Activated CD4-positive, alpha-beta T cell treated with anti-CD3 and anti-CD28 coated beads, Interleukin-2, amount 10 ng/mL, durations not matched to agents 7 days and 5 days (primary cell): ENCODE measurements around the gene PER2. TPM values are rescaled to one million over a fixed set of nuclear protein-coding genes. Genes with fewer than 3 reads are reported as not detected.

Experiments
- CTCF ChIA-PET: fragments of 350-600 bp; sonication (Branson Sonifier 250); formaldehyde crosslinking; loops from one replicate; lab custom pipeline; 2021; ENCODE audit warnings: antibody characterized with exemption; lab: Charles Lee
- POLR2A ChIA-PET: fragments of 350-600 bp; sonication (Branson Sonifier 250); formaldehyde crosslinking; loops from one replicate; lab custom pipeline; 2021; ENCODE audit warnings: antibody characterized with exemption; lab: Charles Lee
- DNase-seq: peaks from one replicate; pipeline ENCODE4 v3.0.0-alpha.2; 2020
- H3K27ac Mint-ChIP-seq: one replicate; pipeline ENCODE4 v1.8.0; 2021; ENCODE audit warnings: mild to moderate bottlenecking, moderate library complexity, mixed read lengths
- H3K27me3 Mint-ChIP-seq: one replicate; pipeline ENCODE4 v1.8.0; 2021; ENCODE audit warnings: mixed read lengths
- H3K36me3 Mint-ChIP-seq: one replicate; pipeline ENCODE4 v1.8.0; 2021; ENCODE audit warnings: low read depth, mixed read lengths
- H3K4me1 Mint-ChIP-seq: one replicate; pipeline ENCODE4 v1.8.0; 2021; ENCODE audit warnings: mixed read lengths
- H3K4me3 Mint-ChIP-seq: one replicate; pipeline ENCODE4 v1.8.0; 2021; ENCODE audit warnings: mild to moderate bottlenecking, moderate library complexity, mixed read lengths
- H3K9me3 Mint-ChIP-seq: one replicate; pipeline ENCODE4 v1.8.0; 2021; ENCODE audit warnings: mixed read lengths
- total RNA-seq, 2 experiments: library from RNA; stranded (reverse); gene quantifications; one replicate each; pipeline ENCODE4 v1.2.3, GENCODE V29; 2021

PER2 gene
- total RNA-seq, 2 experiments from 2014 or later = 11.8 to 13.1 TPM

- no peak overlapping the region for H3K4me3 Mint-ChIP-seq
- POLR2A ChIA-PET = no interaction called here
- H3K4me1 Mint-ChIP-seq = peaks cover 29% of the 10 kb centered on the region
These were observed 2.5 kb upstream of the PER2 start for GRCh38 chr2:238290715-238291549.

GRCh38 chr2:238290091-238290509 lies 1.7 kb upstream of the PER2 start:
- DNase-seq = no peak
- Mint-ChIP-seq H3K4me3 (peak overlapping the region; percentile 88), H3K4me1 (peaks cover 29% of the 10 kb centered on the region), H3K9me3 (no peaks in the 10 kb centered on the region), H3K36me3 (no peaks in the 10 kb centered on the region), H3K27ac (peak overlapping the region; percentile 96), H3K27me3 (no peaks in the 10 kb centered on the region)
- ChIA-PET POLR2A (no interaction called here), CTCF (interaction anchor here (1.3 kb wide), 1 partner anchor 31 kb away, joined by 3 read pairs; no protein-coding TSS in a partner anchor)

More at GRCh38 chr2:238290715-238291549, 2.5 kb upstream of the PER2 start:
- CTCF ChIA-PET = interaction anchor here (0.8 to 1.2 kb wide), 3 partner anchors 27 to 778 kb away, joined by 3 read pairs; no protein-coding TSS in a partner anchor
- H3K27me3 Mint-ChIP-seq = no peaks in the 10 kb centered on the region
- DNase-seq = no peak
- no peaks in the 10 kb centered on the region for H3K9me3 Mint-ChIP-seq
- no peak overlapping the region for H3K27ac Mint-ChIP-seq
- H3K36me3 Mint-ChIP-seq = no peaks in the 10 kb centered on the region

- no peaks in the 10 kb centered on the region for H3K36me3 Mint-ChIP-seq
- no peaks in the 10 kb centered on the region for H3K9me3 Mint-ChIP-seq
- no peaks in the 10 kb centered on the region for H3K27me3 Mint-ChIP-seq
- H3K4me3 Mint-ChIP-seq = peak overlapping the region; percentile 88
- H3K27ac Mint-ChIP-seq = peak overlapping the region; percentile 96
- no peak for DNase-seq
- ChIA-PET CTCF (interaction anchor here (0.9 to 1.3 kb wide), 2 partner anchors 13 to 32 kb away, joined by 3 to 4 read pairs; no protein-coding TSS in a partner anchor), POLR2A (no interaction called here)
- H3K4me1 Mint-ChIP-seq = peaks cover 29% of the 10 kb centered on the region
These were observed 1.2 kb upstream of the PER2 start for GRCh38 chr2:238289574-238289973.

GRCh38 chr2:238288650-238289573 lies 502 bp upstream of the PER2 start:
- Mint-ChIP-seq H3K4me1 (peaks cover 29% of the 10 kb centered on the region), H3K36me3 (no peaks in the 10 kb centered on the region), H3K27me3 (no peaks in the 10 kb centered on the region), H3K9me3 (no peaks in the 10 kb centered on the region), H3K4me3 (peak overlapping the region; percentile 88), H3K27ac (peak overlapping the region; percentile 96)
- DNase-seq = peak; percentile 97
- CTCF ChIA-PET = interaction anchor here (0.9 to 1.3 kb wide), 3 partner anchors 13 to 33 kb away, joined by 3 to 4 read pairs (median 3); no protein-coding TSS in a partner anchor
- POLR2A ChIA-PET = no interaction called here

- Mint-ChIP-seq H3K9me3 (no peaks in the 10 kb centered on the region), H3K27ac (peak overlapping the region; percentile 82), H3K4me1 (peaks cover 29% of the 10 kb centered on the region), H3K36me3 (no peaks in the 10 kb centered on the region), H3K4me3 (peak overlapping the region; percentile 75), H3K27me3 (no peaks in the 10 kb centered on the region)
- ChIA-PET POLR2A (interaction anchor here (0.6 kb wide), 1 partner anchor 218 kb away, joined by 3 read pairs; no protein-coding TSS in a partner anchor), CTCF (interaction anchor here (4.2 kb wide), 1 partner anchor 12 kb away, joined by 15 read pairs; no protein-coding TSS in a partner anchor)
- DNase-seq = no peak
These were observed 1.2 kb downstream of the PER2 start for GRCh38 chr2:238286987-238287736.

GRCh38 chr2:238286551-238286950 lies 1.9 kb downstream of the PER2 start:
- H3K27ac Mint-ChIP-seq = no peak overlapping the region

GRCh38 chr2:238286095-238286494 lies 2.3 kb downstream of the PER2 start:
- POLR2A ChIA-PET = no interaction called here
- Mint-ChIP-seq H3K36me3 (no peaks in the 10 kb centered on the region), H3K4me3 (no peak overlapping the region), H3K27ac (no peak overlapping the region), H3K4me1 (peaks cover 29% of the 10 kb centered on the region), H3K27me3 (no peaks in the 10 kb centered on the region), H3K9me3 (no peaks in the 10 kb centered on the region)
- DNase-seq = no peak
- CTCF ChIA-PET = interaction anchor here (0.7 to 4.2 kb wide), 3 partner anchors 11 to 21 kb away, joined by 3 to 15 read pairs (median 4); no protein-coding TSS in a partner anchor

More at GRCh38 chr2:238286551-238286950, 1.9 kb downstream of the PER2 start:
- DNase-seq = no peak
- H3K4me3 Mint-ChIP-seq = peak overlapping the region; percentile 16
- no peaks in the 10 kb centered on the region for H3K9me3 Mint-ChIP-seq
- CTCF ChIA-PET = interaction anchor here (0.7 to 4.2 kb wide), 3 partner anchors 11 to 21 kb away, joined by 3 to 15 read pairs (median 4); no protein-coding TSS in a partner anchor
- POLR2A ChIA-PET = no interaction called here
- H3K4me1 Mint-ChIP-seq = peaks cover 29% of the 10 kb centered on the region
- no peaks in the 10 kb centered on the region for H3K36me3 Mint-ChIP-seq
- no peaks in the 10 kb centered on the region for H3K27me3 Mint-ChIP-seq

GRCh38 chr2:238285653-238286082 lies 2.7 kb downstream of the PER2 start:
- DNase-seq = no peak

GRCh38 chr2:238284802-238285515 lies 3.5 kb downstream of the PER2 start:
- Mint-ChIP-seq H3K27me3 (no peaks in the 10 kb centered on the region), H3K36me3 (no peaks in the 10 kb centered on the region), H3K4me3 (no peak overlapping the region), H3K9me3 (no peaks in the 10 kb centered on the region), H3K27ac (no peak overlapping the region), H3K4me1 (peaks cover 27% of the 10 kb centered on the region)
- no peak for DNase-seq
- ChIA-PET POLR2A (no interaction called here), CTCF (interaction anchor here (0.7 to 4.2 kb wide), 4 partner anchors 10 to 54 kb away, joined by 4 to 15 read pairs (median 6); no protein-coding TSS in a partner anchor)

More at GRCh38 chr2:238285653-238286082, 2.7 kb downstream of the PER2 start:
- ChIA-PET POLR2A (no interaction called here), CTCF (interaction anchor here (0.7 to 4.2 kb wide), 4 partner anchors 10 to 22 kb away, joined by 3 to 15 read pairs (median 6); no protein-coding TSS in a partner anchor)
- Mint-ChIP-seq H3K36me3 (no peaks in the 10 kb centered on the region), H3K9me3 (no peaks in the 10 kb centered on the region), H3K27me3 (no peaks in the 10 kb centered on the region), H3K27ac (no peak overlapping the region), H3K4me1 (peaks cover 29% of the 10 kb centered on the region), H3K4me3 (no peak overlapping the region)

- ChIA-PET POLR2A (no interaction called here), CTCF (interaction anchor here (0.7 to 4.2 kb wide), 3 partner anchors 8 to 407 kb away, joined by 3 to 15 read pairs (median 9); no protein-coding TSS in a partner anchor)
- H3K9me3 Mint-ChIP-seq = no peaks in the 10 kb centered on the region
- H3K4me3 Mint-ChIP-seq = no peak overlapping the region
- no peaks in the 10 kb centered on the region for H3K36me3 Mint-ChIP-seq
- H3K27ac Mint-ChIP-seq = no peak overlapping the region
- DNase-seq = no peak
- no peaks in the 10 kb centered on the region for H3K27me3 Mint-ChIP-seq
- peaks cover 18% of the 10 kb centered on the region for H3K4me1 Mint-ChIP-seq
These were observed 5.3 kb downstream of the PER2 start for GRCh38 chr2:238282861-238283738.
